PC-3 (cell line): Measurements from ENCODE around the gene NAIP. TPM values are rescaled to one million over a fixed set of nuclear protein-coding genes. Genes with fewer than 3 reads are reported as not detected.
"Not testable (repeated sequence)": the region's sequence is repeated elsewhere in the genome, so short reads cannot be mapped to it uniquely, and the experiment has no call there.

Source experiments
- ATAC-seq: fragments of 200-7000 bp; cut with Tn5 transposase; 2 replicates; pipeline ENCODE4 v1.9.1; 2020; ENCODE audit warnings: mild to moderate bottlenecking, moderate library complexity
- Bru-seq: library from RNA; stranded (reverse); fragments of 400-500 nt; gene quantifications from one replicate; lab custom pipeline; 2021; lab: Mats Ljungman, UMichigan
- BruChase-seq, 2 experiments: library from RNA; stranded (reverse); fragments of 400-500 nt; gene quantifications; one replicate each; lab custom pipeline; 2021; lab: Mats Ljungman, UMichigan
- BruUV-seq: library from RNA; stranded (reverse); fragments of 400-500 nt; replicated peaks from 2 replicates; lab custom pipeline; 2021; lab: Mats Ljungman, UMichigan
- CTCF ChIA-PET: fragments of 300-600 bp; sonication (Branson Sonifier 250); formaldehyde crosslinking; loops from one replicate; lab custom pipeline; 2022; ENCODE audit warnings: antibody characterized with exemption; lab: Charles Lee
- POLR2A ChIA-PET: fragments of 300-600 bp; sonication (Branson Sonifier 250); formaldehyde crosslinking; loops from one replicate; lab custom pipeline; 2022; ENCODE audit warnings: antibody characterized with exemption; ENCODE audit not compliant: unreplicated experiment; lab: Charles Lee
- DNase-seq: peaks from one replicate; pipeline ENCODE4 v3.0.0-alpha.2; 2015
- H2AFZ ChIP-seq: fragments of 300-600 bp; sonication (generic); 2 replicates; pipeline ENCODE4 v1.6.0; 2016; ENCODE audit warnings: antibody characterized with exemption, low read length
- H3F3A ChIP-seq: fragments of 300-600 bp; sonication (generic); one replicate; pipeline ENCODE4 v1.6.0; 2017; ENCODE audit warnings: antibody characterized with exemption, low read length, control low read depth, mild to moderate bottlenecking; ENCODE audit not compliant: unreplicated experiment
- H3K27ac ChIP-seq: fragments of 300-600 bp; sonication (generic); 2 replicates; pipeline ENCODE4 v1.5.1; 2016; ENCODE audit warnings: mild to moderate bottlenecking, low read length
- H3K27me3 ChIP-seq: fragments of 300-600 bp; sonication (generic); 2 replicates; pipeline ENCODE4 v1.6.1; 2016; ENCODE audit warnings: low read length, mixed read lengths
- H3K36me3 ChIP-seq: fragments of 300-600 bp; sonication (generic); 2 replicates; pipeline ENCODE4 v1.6.1; 2016; ENCODE audit warnings: low read depth, mixed run types, low read length, mixed read lengths
- H3K4me1 ChIP-seq: fragments of 300-600 bp; sonication (generic); 2 replicates; pipeline ENCODE4 v1.5.1; 2016; ENCODE audit warnings: low read length; ENCODE audit not compliant: insufficient read depth
- H3K4me2 ChIP-seq: fragments of 300-600 bp; sonication (generic); 2 replicates; pipeline ENCODE4 v1.6.0; 2016; ENCODE audit warnings: low read length
- H3K4me3 ChIP-seq: fragments of 300-600 bp; sonication (generic); 2 replicates; pipeline ENCODE4 v1.5.1; 2016; ENCODE audit warnings: mild to moderate bottlenecking, low read length, mixed read lengths
- H3K79me2 ChIP-seq: fragments of 300-600 bp; sonication (generic); 2 replicates; pipeline ENCODE4 v1.6.1; 2017; ENCODE audit warnings: low read length, mixed read lengths
- H3K9ac ChIP-seq: fragments of 300-600 bp; sonication (generic); 2 replicates; pipeline ENCODE4 v1.6.0; 2016; ENCODE audit warnings: mild to moderate bottlenecking, low read length
- H3K9me2 ChIP-seq: fragments of 300-600 bp; sonication (generic); replicated peaks from 2 replicates; pipeline ENCODE4 v1.6.1; 2016; ENCODE audit warnings: mixed run types, low read length, mixed read lengths
- H3K9me3 ChIP-seq: fragments of 300-600 bp; sonication (generic); 2 replicates; pipeline ENCODE4 v1.6.1; 2016; ENCODE audit warnings: low read length, mixed read lengths
- H4K20me1 ChIP-seq: fragments of 300-600 bp; sonication (generic); 2 replicates; pipeline ENCODE4 v1.6.1; 2016; ENCODE audit warnings: low read length, mixed read lengths
- intact Hi-C: fragments of 100-400 bp; cut with micrococcal nuclease; formaldehyde crosslinking; loops from 2 replicates; pipeline ENCODE4 v1.9.0; 2023
- long read RNA-seq: library from polyadenylated mRNA; unstranded; transcript quantifications from one replicate; pipeline ENCODE4 v2.0.0, GENCODE V29; 2021; ENCODE audit not compliant: unreplicated experiment
- total RNA-seq: library from RNA; depleted of rRNA; stranded (reverse); fragments of >200 nt; gene quantifications from 2 replicates; pipeline ENCODE4 v1.2.3, GENCODE V29; 2014; rRNA removed

The NAIP gene, protein sequence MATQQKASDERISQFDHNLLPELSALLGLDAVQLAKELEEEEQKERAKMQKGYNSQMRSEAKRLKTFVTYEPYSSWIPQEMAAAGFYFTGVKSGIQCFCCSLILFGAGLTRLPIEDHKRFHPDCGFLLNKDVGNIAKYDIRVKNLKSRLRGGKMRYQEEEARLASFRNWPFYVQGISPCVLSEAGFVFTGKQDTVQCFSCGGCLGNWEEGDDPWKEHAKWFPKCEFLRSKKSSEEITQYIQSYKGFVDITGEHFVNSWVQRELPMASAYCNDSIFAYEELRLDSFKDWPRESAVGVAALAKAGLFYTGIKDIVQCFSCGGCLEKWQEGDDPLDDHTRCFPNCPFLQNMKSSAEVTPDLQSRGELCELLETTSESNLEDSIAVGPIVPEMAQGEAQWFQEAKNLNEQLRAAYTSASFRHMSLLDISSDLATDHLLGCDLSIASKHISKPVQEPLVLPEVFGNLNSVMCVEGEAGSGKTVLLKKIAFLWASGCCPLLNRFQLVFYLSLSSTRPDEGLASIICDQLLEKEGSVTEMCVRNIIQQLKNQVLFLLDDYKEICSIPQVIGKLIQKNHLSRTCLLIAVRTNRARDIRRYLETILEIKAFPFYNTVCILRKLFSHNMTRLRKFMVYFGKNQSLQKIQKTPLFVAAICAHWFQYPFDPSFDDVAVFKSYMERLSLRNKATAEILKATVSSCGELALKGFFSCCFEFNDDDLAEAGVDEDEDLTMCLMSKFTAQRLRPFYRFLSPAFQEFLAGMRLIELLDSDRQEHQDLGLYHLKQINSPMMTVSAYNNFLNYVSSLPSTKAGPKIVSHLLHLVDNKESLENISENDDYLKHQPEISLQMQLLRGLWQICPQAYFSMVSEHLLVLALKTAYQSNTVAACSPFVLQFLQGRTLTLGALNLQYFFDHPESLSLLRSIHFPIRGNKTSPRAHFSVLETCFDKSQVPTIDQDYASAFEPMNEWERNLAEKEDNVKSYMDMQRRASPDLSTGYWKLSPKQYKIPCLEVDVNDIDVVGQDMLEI (N-terminal part only)
- total RNA-seq (0.81 and 1.8 TPM in 2 replicates), Bru-seq, nascent RNA (percentile 17 among the genes with signal in this experiment), BruChase-seq, experiment 1, labeled RNA remaining after a 6-hour chase (percentile 21 among the genes with signal in this experiment), BruChase-seq, experiment 2, labeled RNA remaining after a 2-hour chase (percentile 28 among the genes with signal in this experiment)
- long read RNA-seq, partial matches to known transcripts: 0 of 9 reads
- long read RNA-seq, other reads (novel, unspliced or antisense): 9 of 9 reads

GRCh38 chr5:71025289-71025953 is at the start of gene NAIP:
Gene NAIP (minus strand): TSS chr5:71025339. CDS start chr5:71012915, 12,424 bp downstream.
- BruUV-seq, intact Hi-C loops: not testable (repeated sequence)

DNA sequence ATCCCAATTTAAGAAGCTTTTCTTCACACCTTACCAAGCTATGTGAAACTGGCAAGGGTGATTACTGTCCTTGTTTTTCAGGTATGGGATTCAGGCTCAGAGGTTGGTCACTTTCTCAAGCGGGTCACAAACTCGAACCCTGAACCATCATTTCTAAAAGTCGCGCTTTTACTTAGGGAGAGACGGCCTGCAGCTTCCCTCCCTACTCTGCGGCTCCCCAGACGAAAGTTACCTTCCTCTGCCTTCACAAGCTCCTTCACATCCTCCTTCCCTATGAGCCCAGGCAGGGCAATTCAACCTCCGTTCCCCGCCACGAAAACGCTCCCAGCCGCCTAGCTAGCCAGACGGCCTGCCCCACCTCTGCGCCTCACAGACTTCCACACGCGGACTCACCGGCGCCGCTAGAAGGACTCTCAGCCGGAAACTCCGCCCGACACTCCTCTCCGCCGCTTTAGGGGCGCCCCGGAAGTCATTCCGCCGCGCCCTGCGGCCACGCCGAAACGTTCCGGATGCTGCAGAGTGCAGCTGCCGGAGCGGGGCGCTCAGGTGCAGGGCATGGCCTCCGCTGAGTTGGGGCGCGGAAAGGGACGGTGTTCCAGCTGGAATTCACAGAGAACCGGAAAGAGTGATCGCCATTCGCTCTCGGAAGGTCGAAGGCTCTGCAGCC is 42.3 kb upstream of the NAIP start, which contains the start of gene GTF2H2:
Gene GTF2H2, minus strand, starts transcription at position 415 of the 667 bp plus-strand sequence. CDS start 4,913 bp downstream, outside the sequence.
- H3K9me2 ChIP-seq, BruUV-seq, H3K27me3 ChIP-seq, H3K9ac ChIP-seq, H3K9me3 ChIP-seq, H3K79me2 ChIP-seq, H4K20me1 ChIP-seq, intact Hi-C loops, H3F3A ChIP-seq, H3K4me1 ChIP-seq, H3K27ac ChIP-seq, CTCF ChIA-PET, H3K36me3 ChIP-seq, H3K4me2 ChIP-seq, DNase-seq, H2AFZ ChIP-seq, H3K4me3 ChIP-seq, POLR2A ChIA-PET: not testable (repeated sequence)
- ATAC-seq: peak; percentile 90

More at GRCh38 chr5:71025289-71025953, at the start of gene NAIP:
- H4K20me1 ChIP-seq, H3K27ac ChIP-seq, H3K9me3 ChIP-seq, POLR2A ChIA-PET, H2AFZ ChIP-seq, H3K79me2 ChIP-seq, H3K9me2 ChIP-seq, DNase-seq, H3K4me3 ChIP-seq, H3K4me2 ChIP-seq, H3K4me1 ChIP-seq, H3F3A ChIP-seq, H3K9ac ChIP-seq, ATAC-seq, CTCF ChIA-PET, H3K27me3 ChIP-seq, H3K36me3 ChIP-seq: not testable (repeated sequence)

DNA sequence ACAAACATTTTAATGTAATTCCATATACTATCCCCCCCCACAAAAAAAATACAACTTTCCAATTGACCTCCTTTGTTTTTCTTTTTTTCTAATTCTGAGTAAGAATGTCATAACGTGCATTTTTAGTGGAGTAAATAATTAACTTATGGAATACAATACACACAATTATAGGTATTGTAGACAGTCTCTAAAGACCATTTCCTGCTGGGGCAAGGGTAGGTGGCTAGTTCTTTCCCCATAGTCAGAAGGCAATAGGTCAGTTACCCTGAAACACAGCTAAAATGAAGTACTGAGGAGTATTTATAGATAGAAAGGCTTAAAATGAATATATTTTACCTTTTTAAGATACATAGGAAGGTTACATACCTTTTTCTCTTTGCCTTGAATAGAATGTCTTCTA is 36.2 kb upstream of the NAIP start:
- H3K4me2 ChIP-seq, H3K9me3 ChIP-seq, BruUV-seq, CTCF ChIA-PET, H3K9ac ChIP-seq, H3K36me3 ChIP-seq, DNase-seq, H2AFZ ChIP-seq, H3F3A ChIP-seq, H3K27me3 ChIP-seq, H3K4me3 ChIP-seq, POLR2A ChIA-PET, H3K79me2 ChIP-seq, intact Hi-C loops, H4K20me1 ChIP-seq, H3K9me2 ChIP-seq, ATAC-seq, H3K4me1 ChIP-seq, H3K27ac ChIP-seq: not testable (repeated sequence)

- H3F3A ChIP-seq, ATAC-seq, H3K4me3 ChIP-seq, H3K9me2 ChIP-seq, H3K36me3 ChIP-seq, H3K4me1 ChIP-seq, POLR2A ChIA-PET, H3K79me2 ChIP-seq, H2AFZ ChIP-seq, CTCF ChIA-PET, H3K9me3 ChIP-seq, H3K27me3 ChIP-seq, H4K20me1 ChIP-seq, BruUV-seq, H3K4me2 ChIP-seq, intact Hi-C loops, H3K27ac ChIP-seq, H3K9ac ChIP-seq, DNase-seq: not testable (repeated sequence)
These were observed 34.3 kb upstream of the NAIP start for GRCh38 chr5:71059426-71059825.

DNA sequence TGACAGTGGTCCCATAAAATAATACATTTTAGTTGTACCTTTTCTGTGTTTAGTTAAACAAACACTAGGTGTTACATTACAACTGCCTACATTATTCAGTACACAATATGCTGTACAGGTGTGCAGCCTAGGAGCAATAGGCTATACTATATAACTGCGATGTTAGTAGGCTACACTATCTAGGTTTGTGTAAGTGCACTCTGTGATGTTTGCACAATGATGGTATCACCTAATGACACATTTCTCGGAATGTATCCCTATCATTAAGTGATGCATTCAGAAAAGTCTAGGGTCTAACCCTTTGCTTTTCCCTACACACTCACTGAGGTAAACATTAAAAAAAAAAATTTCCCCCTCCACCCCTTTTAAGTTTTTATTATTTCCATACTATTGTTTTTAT is 19.7 kb upstream of the NAIP start:
- H4K20me1 ChIP-seq, POLR2A ChIA-PET, H3K79me2 ChIP-seq, H3K9ac ChIP-seq, H3K9me3 ChIP-seq, H3K36me3 ChIP-seq, H3K27ac ChIP-seq, DNase-seq, H3F3A ChIP-seq, H3K4me3 ChIP-seq, H3K4me2 ChIP-seq, BruUV-seq, intact Hi-C loops, H3K9me2 ChIP-seq, CTCF ChIA-PET, H3K4me1 ChIP-seq, H3K27me3 ChIP-seq, H2AFZ ChIP-seq: not testable (repeated sequence)
- peak; percentile 71 for ATAC-seq
